GM19238 (cell line): Measurements from ENCODE around the gene CRYGN.

Experiments used
- DNase-seq: peaks from one replicate; pipeline ENCODE4 v3.0.0; 2011; ENCODE audit warnings: low spot score; ENCODE audit not compliant: insufficient read length

The CRYGN gene

DNA sequence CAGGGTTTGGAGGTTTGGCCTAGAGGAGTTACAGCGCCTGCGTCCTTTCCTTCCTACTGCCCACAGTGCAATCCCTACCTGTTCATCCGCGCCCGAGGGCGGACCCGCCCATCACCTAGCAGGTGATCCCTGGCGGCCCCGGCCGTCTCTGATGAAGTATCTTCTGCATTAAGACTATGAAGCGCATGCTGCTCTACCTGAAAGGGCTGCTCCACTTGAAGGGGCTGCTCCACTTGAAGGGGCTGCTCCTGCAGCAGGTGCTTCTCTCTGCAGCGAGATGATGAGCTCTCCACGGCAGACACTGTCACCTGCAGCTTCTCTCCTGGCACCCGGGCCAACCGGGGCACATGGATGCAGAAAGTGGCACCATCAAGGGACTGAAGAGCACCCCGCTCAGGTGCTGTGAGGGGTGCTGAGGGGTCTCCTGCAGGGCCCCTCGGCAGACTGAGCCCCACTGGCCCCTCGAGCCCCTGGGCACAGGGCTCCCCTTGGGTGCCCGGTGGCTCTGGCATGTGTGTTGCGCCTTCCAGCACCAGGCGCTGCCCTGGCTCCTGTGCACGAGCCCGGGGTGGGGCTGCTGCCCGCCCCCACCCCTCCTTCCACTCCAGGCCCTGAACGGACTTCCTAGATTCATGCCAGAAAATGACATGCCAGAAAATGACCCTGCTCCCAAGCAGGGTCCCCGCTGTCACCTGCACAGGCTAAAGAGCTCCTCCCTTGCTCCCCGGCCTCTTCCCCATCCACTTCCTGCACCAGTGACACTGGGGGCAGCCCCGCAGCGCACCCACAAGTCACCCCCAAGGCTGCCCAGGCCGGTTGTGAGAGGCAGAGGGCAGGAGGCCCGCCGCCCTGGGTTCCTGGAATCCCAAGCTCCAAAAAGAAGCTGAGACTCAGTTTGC lies 59.5 kb downstream of the CRYGN start:
- DNase-seq = no peak

DNA sequence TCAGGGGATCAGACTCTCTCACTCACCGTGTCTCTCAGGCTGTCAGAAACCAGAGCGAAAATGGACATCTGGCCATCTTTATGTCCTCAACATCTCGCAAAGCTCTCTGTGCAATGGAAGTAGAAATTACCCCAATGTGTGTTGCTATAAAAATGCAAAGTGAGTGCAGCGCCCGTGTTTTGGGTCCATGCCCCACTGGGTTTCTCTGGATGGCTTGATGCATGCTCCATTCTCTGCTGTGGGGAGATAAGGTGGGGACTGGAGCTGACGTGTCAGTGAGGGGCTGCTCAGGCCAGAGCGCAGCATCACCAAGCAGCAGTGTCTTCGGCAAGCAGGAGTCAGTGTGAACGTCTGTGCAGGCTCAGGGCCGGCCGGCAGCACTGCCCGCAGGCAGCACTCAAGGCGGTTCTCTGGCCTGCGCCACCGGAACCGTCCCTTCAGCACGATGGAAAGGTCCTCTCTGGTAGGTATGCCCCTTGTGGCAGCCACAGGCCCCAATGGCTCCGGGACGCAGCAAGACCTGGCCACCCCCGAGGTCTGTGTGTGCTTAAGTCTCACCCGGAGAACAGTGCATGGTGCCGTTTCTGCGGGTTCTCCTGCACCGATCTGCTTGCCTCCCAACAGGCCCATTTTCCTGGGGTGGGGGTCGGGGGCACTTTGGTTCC lies 60.3 kb downstream of the CRYGN start:
- no peak for DNase-seq

DNA sequence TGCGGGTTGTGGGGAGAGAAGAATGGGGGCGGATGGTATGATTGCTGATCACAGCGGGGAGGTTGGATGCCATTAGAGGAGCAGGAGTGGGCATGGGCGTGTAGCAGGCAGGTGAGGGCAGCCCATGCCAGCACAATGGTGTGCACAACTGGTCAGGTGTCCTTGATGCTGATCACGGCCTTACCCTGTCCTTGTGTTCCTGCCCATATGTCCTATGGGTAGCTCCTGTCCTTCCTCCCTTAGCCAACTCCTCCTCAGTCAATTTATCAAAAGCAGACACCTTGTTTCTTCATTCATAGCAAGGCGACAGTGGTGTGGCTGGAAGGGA lies 60.8 kb downstream of the CRYGN start:
- no peak for DNase-seq
